IPS-18c (cell line): ENCODE results near the gene RPS6KC1.
"Not testable (repeated sequence)": the region's sequence is repeated elsewhere in the genome, so short reads cannot be mapped to it uniquely, and the experiment has no call there.

Experiments
- H3K4me3 ChIP-seq: 2 replicates; pipeline ENCODE4 v1.7.0; 2013; ENCODE audit warnings: low read depth, mild to moderate bottlenecking, low read length, moderate library complexity; ENCODE audit not compliant: insufficient read depth
- H3K9me3 ChIP-seq: one replicate; pipeline ENCODE4 v1.6.1; 2013; ENCODE audit warnings: mild to moderate bottlenecking, low read length, moderate library complexity; ENCODE audit not compliant: control insufficient read depth, insufficient read depth

Gene RPS6KC1

DNA sequence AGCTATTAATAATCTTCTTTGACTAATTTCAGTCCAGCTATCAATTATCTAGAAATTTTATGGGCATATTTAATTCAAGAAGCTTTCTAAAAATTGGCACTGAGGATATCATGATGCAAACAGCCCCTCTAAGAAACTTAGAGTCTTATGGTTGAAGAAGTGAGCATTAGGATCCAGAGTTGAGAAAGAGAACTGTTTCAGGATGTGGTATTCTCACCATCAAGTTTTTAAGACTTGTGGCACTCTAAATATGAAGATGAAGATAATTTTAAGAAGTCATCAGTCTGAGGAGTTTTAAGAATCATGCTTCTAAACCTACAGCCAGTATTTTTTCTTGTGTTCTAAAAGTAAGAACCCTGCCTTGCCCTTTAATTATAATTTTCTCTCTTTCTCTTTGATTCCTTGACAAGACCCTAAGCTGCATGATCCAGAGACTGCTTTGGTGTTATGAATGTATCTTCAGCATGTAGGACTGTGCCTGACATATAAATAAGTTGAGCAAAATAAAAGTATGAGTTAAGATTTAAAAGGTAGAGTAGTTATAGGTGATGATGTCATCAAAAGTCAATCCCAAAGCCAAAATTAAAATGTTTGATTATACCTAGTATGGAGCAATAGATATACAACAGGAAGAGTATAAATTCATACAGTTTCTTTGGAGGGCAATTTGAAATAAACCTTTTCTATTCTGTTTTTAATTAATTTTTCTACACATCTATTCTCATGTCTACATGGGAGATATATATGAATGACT, 39.1 kb downstream of the RPS6KC1 start:
- no peak overlapping the region for H3K4me3 ChIP-seq
- H3K9me3 ChIP-seq = no peaks in the 10 kb centered on the region

- H3K9me3 ChIP-seq = no peaks in the 10 kb centered on the region
- H3K4me3 ChIP-seq = no peak overlapping the region
Measured at GRCh38 chr1:213094446-213094845, 43.4 kb downstream of the RPS6KC1 start.

DNA sequence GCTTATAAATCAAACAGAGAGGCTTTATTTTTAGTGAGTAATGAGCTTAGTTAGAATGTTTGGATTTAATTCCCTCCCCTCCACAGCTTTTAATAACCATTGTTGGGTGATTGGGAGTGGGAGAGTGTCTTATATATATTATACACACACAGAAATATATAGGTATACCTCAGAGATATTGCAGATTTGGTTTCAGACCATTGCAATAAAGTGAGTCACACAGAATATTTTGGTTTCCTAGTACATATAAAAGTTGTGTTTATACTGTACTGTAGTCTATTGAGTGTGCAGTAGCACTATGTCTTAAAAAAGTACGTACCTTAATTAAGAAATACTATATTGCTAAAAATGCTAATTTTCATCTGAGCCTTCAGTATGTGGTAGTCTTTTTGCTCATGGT, 44.4 kb downstream of the RPS6KC1 start:
- H3K4me3 ChIP-seq = no peak overlapping the region
- no peaks in the 10 kb centered on the region for H3K9me3 ChIP-seq

GRCh38 chr1:213099682-213100399, 48.8 kb downstream of the RPS6KC1 start:
- no peaks in the 10 kb centered on the region for H3K9me3 ChIP-seq
- H3K4me3 ChIP-seq = no peak overlapping the region

GRCh38 chr1:213100565-213100964, 49.5 kb downstream of the RPS6KC1 start:
- H3K9me3 ChIP-seq, H3K4me3 ChIP-seq: not testable (repeated sequence)

DNA sequence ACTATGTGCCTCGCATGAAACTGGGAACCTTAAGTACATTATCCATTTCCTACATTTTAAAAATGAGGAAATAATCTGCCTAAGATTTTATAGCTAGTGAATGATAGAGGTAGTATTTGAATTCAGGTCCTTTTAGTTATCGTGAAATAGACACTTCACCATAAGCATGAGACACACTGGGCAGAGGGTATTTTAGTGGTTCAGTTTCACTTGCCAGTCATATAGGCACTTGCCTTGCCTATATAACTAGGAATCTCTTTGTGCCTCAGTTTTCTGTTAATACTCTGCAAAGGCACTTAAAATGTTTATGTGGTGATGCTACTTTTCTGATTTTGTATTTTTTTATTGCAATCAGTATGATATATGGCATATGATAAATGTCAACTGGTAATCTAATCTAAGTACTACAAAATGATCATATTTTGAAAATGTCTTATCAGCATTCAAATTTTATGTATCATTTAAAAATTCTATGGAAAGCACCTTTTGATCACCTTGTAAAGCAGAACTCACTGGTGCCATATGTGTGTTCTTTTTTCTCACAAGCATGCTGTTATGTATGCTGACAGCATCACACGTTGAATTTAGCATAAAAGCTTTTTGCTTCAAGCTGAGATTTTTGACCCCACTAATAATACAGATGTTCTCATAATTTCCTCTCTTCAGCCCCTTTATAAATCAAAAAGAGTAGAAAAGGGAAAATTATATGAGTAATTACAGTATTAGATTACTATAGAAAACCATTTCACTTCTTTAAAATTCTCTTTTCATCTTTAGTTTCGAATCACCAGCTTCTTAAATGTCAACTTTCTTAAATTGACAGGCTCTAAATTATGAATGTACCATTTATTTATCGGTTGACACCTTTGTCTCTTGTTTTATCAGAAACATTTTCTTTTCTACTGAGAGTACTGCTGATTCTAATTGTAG, 52.6 kb downstream of the RPS6KC1 start:
- H3K4me3 ChIP-seq = no peak overlapping the region
- H3K9me3 ChIP-seq = no peaks in the 10 kb centered on the region

DNA sequence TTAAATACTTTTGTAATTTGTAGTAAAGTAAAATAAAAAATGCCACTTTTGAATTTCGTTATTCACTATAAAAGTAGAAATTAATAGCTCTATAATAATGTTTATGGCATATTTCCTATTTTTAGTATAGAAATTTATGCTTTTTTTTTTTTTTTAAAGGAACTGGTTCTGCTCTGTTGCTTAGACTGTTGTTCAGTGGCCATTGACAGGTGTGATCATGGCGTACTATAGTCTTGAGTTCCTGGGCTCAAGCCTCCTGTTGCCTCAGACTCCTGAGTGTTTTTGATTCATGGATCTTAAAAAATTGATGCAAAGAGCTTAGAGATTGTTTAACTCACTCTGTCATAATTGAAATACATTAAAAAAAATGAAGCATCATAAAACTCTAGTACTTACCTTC, 53.6 kb downstream of the RPS6KC1 start:
- H3K4me3 ChIP-seq = no peak overlapping the region

GRCh38 chr1:213106298-213106697, 55.3 kb downstream of the RPS6KC1 start:
- Histone ChIP-seq H3K4me3 (no peak overlapping the region), H3K9me3 (no peaks in the 10 kb centered on the region)

More for the DNA sequence above, 53.6 kb downstream of the RPS6KC1 start:
- H3K9me3 ChIP-seq = no peaks in the 10 kb centered on the region

- no peaks in the 10 kb centered on the region for H3K9me3 ChIP-seq
- H3K4me3 ChIP-seq = no peak overlapping the region
Measured at GRCh38 chr1:213107613-213108012, 56.6 kb downstream of the RPS6KC1 start.

DNA sequence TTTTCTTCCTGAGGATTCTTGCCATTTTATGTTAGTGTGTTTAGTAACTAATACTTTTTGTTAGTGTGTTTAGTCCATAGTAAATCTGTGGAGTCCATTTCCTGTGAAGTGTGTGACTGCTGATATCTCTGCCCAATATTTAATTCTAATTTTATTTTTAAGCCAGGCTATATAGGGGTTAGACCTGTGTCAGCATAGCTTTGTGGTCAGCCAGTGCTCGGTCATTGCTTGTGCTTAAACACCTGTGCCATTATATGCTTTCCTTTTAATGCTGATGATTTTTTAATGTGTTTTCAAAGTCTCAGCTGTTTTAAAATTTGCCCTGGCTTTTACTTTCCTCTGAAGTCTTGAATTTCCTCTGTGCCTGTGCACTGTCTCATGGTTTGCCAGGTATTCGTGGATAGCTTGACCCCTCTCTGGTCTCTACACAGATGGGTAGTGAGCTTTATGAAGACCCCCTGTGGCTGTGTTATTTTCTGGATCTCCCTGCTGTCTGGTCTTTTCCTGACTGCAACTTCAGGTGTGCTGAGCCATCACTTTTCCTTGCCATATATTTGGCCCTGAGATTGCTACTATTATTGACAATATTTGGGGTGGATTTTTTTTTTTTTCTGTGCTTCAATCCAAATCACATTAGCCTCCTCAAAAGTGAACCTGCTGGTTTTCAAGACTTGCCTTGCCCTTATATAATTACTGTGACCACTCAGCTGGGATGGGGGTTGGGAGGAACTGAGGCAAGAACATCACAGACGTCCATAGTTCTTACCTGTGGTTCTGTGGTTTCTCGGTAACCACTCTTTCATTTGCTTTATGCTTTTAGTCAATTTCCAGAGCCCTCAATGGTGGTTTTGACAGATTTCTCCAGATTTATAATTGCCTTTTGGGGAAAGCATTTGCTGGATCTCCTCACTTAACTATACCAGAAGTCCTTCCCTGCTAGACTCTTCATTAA, 59.6 kb downstream of the RPS6KC1 start:
- no peaks in the 10 kb centered on the region for H3K9me3 ChIP-seq
- H3K4me3 ChIP-seq = no peak overlapping the region

- Histone ChIP-seq H3K9me3 (no peaks in the 10 kb centered on the region), H3K4me3 (no peak overlapping the region)
Measured at GRCh38 chr1:213111502-213111901, 60.5 kb downstream of the RPS6KC1 start.

DNA sequence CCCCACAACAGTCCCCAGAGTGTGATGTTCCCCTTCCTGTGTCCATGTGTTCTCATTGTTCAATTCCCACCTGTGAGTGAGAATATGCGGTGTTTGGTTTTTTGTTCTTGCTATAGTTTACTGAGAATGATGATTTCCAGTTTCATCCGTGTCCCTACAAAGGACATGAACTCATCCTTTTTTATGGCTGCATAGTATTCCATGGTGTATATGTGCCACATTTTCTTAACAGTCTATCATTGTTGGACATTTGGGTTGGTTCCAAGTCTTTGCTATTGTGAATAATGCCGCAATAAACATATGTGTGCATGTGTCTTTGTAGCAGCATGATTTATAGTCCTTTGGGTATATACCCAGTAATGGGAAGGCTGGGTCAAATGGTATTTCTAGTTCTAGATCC, 61.7 kb downstream of the RPS6KC1 start:
- H3K9me3 ChIP-seq, H3K4me3 ChIP-seq: not testable (repeated sequence)

DNA sequence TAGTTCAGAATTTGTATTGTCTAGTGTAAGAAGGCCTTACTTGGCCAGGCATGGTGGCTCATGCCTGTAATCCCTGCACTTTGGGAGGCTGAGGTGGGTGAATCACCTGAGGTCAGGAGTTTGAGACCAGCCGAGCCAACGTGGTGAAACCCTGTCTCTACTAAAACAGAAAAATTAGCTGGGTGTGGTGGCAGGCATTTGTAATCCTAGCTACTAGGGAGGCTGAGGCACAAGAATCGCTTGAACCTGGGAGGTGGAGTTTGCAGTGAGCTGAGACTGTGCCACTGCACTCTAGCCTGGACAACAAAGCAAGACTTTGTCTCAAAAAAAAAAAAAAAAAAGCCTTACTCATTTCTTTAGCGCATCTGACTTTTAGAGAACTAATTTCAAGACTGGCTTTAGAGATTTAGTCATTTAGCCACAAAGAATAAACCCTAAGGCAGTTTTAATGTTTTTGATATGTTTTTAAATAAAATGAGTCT, 66.7 kb downstream of the RPS6KC1 start:
- not testable (repeated sequence) for H3K4me3 ChIP-seq, H3K9me3 ChIP-seq

DNA sequence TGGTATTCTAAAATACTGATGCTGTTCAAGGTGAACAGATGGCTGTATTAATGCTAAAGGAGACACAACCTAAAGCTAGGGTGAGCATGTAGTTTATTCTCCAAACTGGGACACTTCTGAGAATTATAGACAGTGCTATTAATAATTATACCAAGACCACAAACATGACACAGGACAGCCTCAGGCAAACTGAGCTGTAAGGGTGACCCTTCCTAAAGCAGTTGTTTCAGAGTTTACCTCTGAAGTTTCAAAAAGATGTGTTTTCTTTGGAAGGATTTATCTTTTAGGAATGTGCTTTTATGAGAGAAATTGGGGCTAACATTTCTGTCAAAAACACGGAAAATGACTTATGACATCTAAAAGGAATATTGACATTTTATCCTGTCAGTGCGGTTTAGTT, 68.8 kb downstream of the RPS6KC1 start:
- H3K9me3 ChIP-seq = no peaks in the 10 kb centered on the region
- H3K4me3 ChIP-seq = no peak overlapping the region

DNA sequence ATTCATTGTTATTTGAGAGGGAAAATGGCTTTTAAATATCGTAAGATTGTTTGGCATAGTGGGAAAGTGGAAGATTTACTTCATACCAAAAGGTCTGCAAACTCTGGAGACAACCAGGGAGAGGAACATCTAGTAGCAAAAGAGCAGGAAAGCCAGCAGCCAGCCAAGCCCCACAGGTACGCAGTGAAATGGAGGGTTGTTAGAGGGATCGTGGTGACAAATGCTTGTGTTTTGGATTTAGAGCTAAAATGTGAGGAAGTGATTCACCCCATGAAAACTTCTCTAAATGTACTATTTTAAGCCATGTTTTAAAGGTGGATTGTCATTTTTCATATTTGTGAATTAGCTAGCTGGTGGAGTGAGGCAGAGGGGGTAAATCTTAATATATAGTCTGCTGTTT, 69.3 kb downstream of the RPS6KC1 start:
- H3K4me3 ChIP-seq = no peak overlapping the region
- no peaks in the 10 kb centered on the region for H3K9me3 ChIP-seq

DNA sequence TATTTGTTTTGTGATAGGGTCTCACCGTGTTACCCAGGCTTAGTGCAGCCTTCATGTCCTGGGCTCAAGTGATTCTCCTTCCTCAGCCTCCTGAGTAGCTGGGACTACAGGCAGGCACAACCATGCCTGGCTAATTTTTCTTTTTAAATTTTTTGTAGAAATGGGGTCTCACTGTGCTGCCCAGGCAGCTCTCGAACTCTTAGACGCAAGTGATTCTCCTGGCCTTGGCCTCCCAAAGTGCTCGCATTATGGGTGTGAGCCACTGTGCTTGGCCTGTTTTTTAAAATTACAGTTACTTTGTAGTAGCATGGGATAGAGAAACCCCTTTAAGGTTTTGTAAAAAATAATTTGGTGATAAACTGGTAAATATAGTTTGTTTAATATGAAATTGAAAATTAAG, 69.9 kb downstream of the RPS6KC1 start:
- Histone ChIP-seq H3K4me3 (no peak overlapping the region), H3K9me3 (no peaks in the 10 kb centered on the region)

GRCh38 chr1:213122514-213122929, 71.5 kb downstream of the RPS6KC1 start:
- Histone ChIP-seq H3K4me3 (no peak overlapping the region), H3K9me3 (no peaks in the 10 kb centered on the region)
